Astrocyte (in vitro differentiated cells and primary cell): ENCODE results near the gene RANBP3.

Experiments used
- EZH2 ChIP-seq: IDR thresholded peaks from 2 replicates; pipeline ENCODE4 v1.6.1; 2012; ENCODE audit warnings: mild to moderate bottlenecking, low read length, inconsistent platforms; ENCODE audit not compliant: insufficient read depth
- TF ChIP-seq, protein P1 (sequence below): IDR thresholded peaks from 2 replicates; pipeline ENCODE4 v1.5.1; 2011; ENCODE audit warnings: low read depth, mild to moderate bottlenecking, inconsistent platforms, low read length, moderate library complexity; ENCODE audit not compliant: insufficient read depth

DNA sequence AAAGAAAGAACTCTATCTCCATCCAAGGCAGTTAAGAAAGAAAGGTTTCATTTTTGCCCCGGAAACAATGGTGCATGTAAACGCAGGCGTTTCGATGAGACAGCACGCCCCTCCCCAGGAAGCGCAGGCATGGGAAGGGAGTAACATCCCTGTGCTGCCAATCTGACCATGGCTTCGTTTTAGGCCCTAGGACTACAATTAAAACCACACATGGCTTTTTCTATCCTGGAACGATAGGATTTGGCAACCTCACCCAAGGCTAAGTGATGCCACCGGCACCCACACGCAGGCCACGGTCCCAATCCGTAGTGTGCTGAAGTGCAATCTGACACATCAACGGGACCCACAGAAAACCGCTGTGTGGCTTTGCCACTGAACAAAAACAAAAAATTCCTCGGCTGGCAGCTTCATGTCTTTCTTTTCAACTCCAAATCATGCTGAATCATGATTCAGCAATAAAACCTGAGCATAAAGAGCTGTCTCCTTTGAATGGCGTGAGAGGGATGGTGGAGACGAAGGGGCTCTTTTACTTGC is 24.2 kb downstream of the RANBP3 start:
- TF ChIP-seq, protein P1, sequence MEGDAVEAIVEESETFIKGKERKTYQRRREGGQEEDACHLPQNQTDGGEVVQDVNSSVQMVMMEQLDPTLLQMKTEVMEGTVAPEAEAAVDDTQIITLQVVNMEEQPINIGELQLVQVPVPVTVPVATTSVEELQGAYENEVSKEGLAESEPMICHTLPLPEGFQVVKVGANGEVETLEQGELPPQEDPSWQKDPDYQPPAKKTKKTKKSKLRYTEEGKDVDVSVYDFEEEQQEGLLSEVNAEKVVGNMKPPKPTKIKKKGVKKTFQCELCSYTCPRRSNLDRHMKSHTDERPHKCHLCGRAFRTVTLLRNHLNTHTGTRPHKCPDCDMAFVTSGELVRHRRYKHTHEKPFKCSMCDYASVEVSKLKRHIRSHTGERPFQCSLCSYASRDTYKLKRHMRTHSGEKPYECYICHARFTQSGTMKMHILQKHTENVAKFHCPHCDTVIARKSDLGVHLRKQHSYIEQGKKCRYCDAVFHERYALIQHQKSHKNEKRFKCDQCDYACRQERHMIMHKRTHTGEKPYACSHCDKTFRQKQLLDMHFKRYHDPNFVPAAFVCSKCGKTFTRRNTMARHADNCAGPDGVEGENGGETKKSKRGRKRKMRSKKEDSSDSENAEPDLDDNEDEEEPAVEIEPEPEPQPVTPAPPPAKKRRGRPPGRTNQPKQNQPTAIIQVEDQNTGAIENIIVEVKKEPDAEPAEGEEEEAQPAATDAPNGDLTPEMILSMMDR = no peak
- TF ChIP-seq EZH2 = no peak
